ENCODE data around the gene F11R. TPM values are rescaled to one million over a fixed set of nuclear protein-coding genes. Genes with fewer than 3 reads are reported as not detected.
"Not testable (repeated sequence)": the region's sequence is repeated elsewhere in the genome, so short reads cannot be mapped to it uniquely, and the experiment has no call there.

Gene F11R
- total RNA-seq, 1 donor from 2014 or later = 7.7 TPM

- not testable (repeated sequence) for H3K27ac Mint-ChIP-seq (ENCODE audit: unreplicated experiment); H3K9me3 Mint-ChIP-seq (ENCODE audit: unreplicated experiment); H3K36me3 Mint-ChIP-seq (ENCODE audit: unreplicated experiment); H3K4me1 Mint-ChIP-seq (ENCODE audit: low read depth, unreplicated experiment); DNase-seq; H3K27me3 Mint-ChIP-seq (ENCODE audit: unreplicated experiment); H3K4me3 Mint-ChIP-seq (ENCODE audit: unreplicated experiment)
These were observed 75.1 kb downstream of the F11R start for GRCh38 chr1:160945881-160946280.

Other genes with a start within 250 kb of the F11R start
- gene LY9, start 225.0 kb downstream of the F11R start, total RNA-seq (ENCODE audit: unreplicated experiment) = not detected
- not detected for gene CD244, start 158.3 kb downstream of the F11R start, total RNA-seq (ENCODE audit: unreplicated experiment)
- not detected for gene ITLN1, start 136.0 kb downstream of the F11R start, total RNA-seq (ENCODE audit: unreplicated experiment)
- gene ITLN2, start 66.3 kb downstream of the F11R start, total RNA-seq (ENCODE audit: unreplicated experiment) = not detected
- 24.2 TPM for gene TSTD1, start 17.8 kb upstream of the F11R start, total RNA-seq (ENCODE audit: unreplicated experiment)
- 158 TPM for gene USF1, start 24.8 kb upstream of the F11R start, total RNA-seq (ENCODE audit: unreplicated experiment)
- not detected for gene ARHGAP30, start 48.7 kb upstream of the F11R start, total RNA-seq (ENCODE audit: unreplicated experiment)
- gene NECTIN4, start 68.4 kb upstream of the F11R start, total RNA-seq (ENCODE audit: unreplicated experiment) = 0.39 TPM
- gene KLHDC9, start 77.2 kb upstream of the F11R start, total RNA-seq (ENCODE audit: unreplicated experiment) = 10.9 TPM
- gene PFDN2, start 96.9 kb upstream of the F11R start, total RNA-seq (ENCODE audit: unreplicated experiment) = 83.7 TPM
- 40.2 TPM for gene NIT1, start 97.0 kb upstream of the F11R start, total RNA-seq (ENCODE audit: unreplicated experiment)
- gene DEDD, start 111.5 kb upstream of the F11R start, total RNA-seq (ENCODE audit: unreplicated experiment) = 34.6 TPM
- 59.2 TPM for gene UFC1, start 132.8 kb upstream of the F11R start, total RNA-seq (ENCODE audit: unreplicated experiment)
- gene USP21, start 138.3 kb upstream of the F11R start, total RNA-seq (ENCODE audit: unreplicated experiment) = 21.5 TPM
- 53.2 TPM for gene PPOX, start 145.3 kb upstream of the F11R start, total RNA-seq (ENCODE audit: unreplicated experiment)
- gene B4GALT3, start 156.4 kb upstream of the F11R start, total RNA-seq (ENCODE audit: unreplicated experiment) = 35.7 TPM
- 12.3 TPM for gene ADAMTS4, start 177.9 kb upstream of the F11R start, total RNA-seq (ENCODE audit: unreplicated experiment)
- 112 TPM for gene NDUFS2, start 181.2 kb upstream of the F11R start, total RNA-seq (ENCODE audit: unreplicated experiment)
- gene FCER1G, start 194.1 kb upstream of the F11R start, total RNA-seq (ENCODE audit: unreplicated experiment) = 1.3 TPM
- gene APOA2, start 202.5 kb upstream of the F11R start, total RNA-seq (ENCODE audit: unreplicated experiment) = not detected
- gene TOMM40L, start 204.9 kb upstream of the F11R start, total RNA-seq (ENCODE audit: unreplicated experiment) = 20.7 TPM
- not detected for gene NR1I3, start 217.1 kb upstream of the F11R start, total RNA-seq (ENCODE audit: unreplicated experiment)
- 1.1 TPM for gene PCP4L1, start 237.6 kb upstream of the F11R start, total RNA-seq (ENCODE audit: unreplicated experiment)

Measured in glutamatergic neuron (in vitro differentiated cells).